Body of pancreas (tissue), 4 donors: ENCODE data around the gene MYCBP2.

ENCODE experiments used
- POLR2A ChIP-seq, 3 donors: fragments of 450-650 bp; IDR thresholded peaks; one replicate each; pipeline ENCODE4 v1.6.1; 2016; ENCODE audit warnings: antibody characterized with exemption in 3 of 3, mild to moderate bottlenecking in 2 of 3
- TF ChIP-seq, protein P1 (sequence below), 7 experiments: fragments of 450-650 bp in 4 of 7; fragments of 200-600 bp in 3 of 7; sonication (generic) in 3 of 7; IDR thresholded peaks; one replicate each; pipeline ENCODE4 v1.5.1; 2016 to 2019; ENCODE audit warnings: antibody characterized with exemption in 7 of 7

DNA sequence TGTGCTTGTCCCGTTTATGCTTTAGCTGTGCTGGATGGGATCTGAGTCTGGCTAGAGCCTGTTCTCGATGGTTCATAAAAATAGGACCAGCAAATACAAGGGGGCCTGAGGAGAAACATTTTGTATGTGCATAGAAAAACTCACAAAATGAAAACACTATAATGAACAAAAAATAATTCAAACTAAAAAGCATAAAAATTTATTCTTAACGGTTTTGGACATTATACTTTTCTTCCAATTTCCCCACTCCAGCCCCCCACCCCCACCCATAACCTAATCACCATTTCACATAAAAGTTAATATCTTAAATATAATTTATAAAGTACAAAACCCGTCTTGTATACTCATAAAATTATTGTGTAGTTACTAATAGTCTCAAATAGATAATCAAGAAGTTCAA lies 93.7 kb downstream of the MYCBP2 start:
- TF ChIP-seq, protein P1, sequence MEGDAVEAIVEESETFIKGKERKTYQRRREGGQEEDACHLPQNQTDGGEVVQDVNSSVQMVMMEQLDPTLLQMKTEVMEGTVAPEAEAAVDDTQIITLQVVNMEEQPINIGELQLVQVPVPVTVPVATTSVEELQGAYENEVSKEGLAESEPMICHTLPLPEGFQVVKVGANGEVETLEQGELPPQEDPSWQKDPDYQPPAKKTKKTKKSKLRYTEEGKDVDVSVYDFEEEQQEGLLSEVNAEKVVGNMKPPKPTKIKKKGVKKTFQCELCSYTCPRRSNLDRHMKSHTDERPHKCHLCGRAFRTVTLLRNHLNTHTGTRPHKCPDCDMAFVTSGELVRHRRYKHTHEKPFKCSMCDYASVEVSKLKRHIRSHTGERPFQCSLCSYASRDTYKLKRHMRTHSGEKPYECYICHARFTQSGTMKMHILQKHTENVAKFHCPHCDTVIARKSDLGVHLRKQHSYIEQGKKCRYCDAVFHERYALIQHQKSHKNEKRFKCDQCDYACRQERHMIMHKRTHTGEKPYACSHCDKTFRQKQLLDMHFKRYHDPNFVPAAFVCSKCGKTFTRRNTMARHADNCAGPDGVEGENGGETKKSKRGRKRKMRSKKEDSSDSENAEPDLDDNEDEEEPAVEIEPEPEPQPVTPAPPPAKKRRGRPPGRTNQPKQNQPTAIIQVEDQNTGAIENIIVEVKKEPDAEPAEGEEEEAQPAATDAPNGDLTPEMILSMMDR (IDR thresholded peaks at IDR 0.05) = no peak
- no peak for TF ChIP-seq POLR2A (IDR thresholded peaks at IDR 0.05)
